ENCODE measurements around the gene NSDHL. TPM values are rescaled to one million over a fixed set of nuclear protein-coding genes. Genes with fewer than 3 reads are reported as not detected.

NSDHL gene
- total RNA-seq, 1 experiment from 2014 or later = 22.1 TPM

DNA sequence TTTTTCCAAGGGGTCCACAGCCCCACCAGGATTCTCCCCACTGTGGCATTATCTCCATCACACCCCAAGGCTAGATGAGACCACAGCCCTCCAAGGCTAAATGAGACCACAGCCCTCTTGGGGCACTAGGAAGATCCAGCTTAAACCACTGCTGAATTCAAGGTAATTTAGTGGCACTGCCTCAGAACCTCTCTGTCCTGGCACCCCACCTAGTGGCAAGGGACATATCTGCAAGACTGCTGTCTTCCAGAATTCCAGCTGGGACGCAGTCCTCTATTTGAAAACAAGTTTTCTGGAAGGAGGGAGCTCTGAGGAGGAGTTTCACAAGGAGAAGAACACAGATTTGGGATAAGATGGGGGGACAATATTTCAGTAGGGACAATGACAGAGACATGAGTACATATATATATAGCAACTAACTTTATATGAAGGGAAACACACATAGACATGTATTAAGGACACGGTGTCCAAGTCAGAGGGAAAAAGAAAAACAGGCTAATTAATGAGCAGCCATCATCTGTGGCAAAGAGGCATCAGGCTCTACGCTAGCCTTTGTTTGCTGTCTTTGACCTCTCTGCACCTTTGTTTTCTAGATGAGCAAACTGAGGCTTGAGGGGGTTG is 9.6 kb upstream of the NSDHL start:
- Histone ChIP-seq H3K79me2 (ENCODE audit: insufficient read depth, low read length) (no peaks in the 10 kb centered on the region), H4K20me1 (ENCODE audit: insufficient read depth) (no peaks in the 10 kb centered on the region), H2AFZ (ENCODE audit: low read depth, low read length, poor library complexity, severe bottlenecking) (no peak overlapping the region), H3K27ac (ENCODE audit: low read depth, low read length) (no peak overlapping the region), H3K4me2 (ENCODE audit: low read length) (no peak overlapping the region), H3K36me3 (ENCODE audit: control insufficient read depth in 1 of 2, insufficient read depth in 2 of 2, low read length in 2 of 2) (no peaks in the 10 kb centered on the region), H3K9ac (ENCODE audit: low read length) (no peak overlapping the region), H3K4me3 (replicated peaks in 1 of 2; ENCODE audit: low read depth in 1 of 2, low read length in 2 of 2) (no peak overlapping the region), H3K4me1 (ENCODE audit: control insufficient read depth in 1 of 2, insufficient read depth in 2 of 2, low read length in 2 of 2) (no peaks in the 10 kb centered on the region), H3K9me3 (ENCODE audit: control insufficient read depth in 1 of 2, insufficient read depth in 1 of 2, low read depth in 1 of 2, low read length in 2 of 2) (no peaks in the 10 kb centered on the region), H3K9me2 (ENCODE audit: insufficient read depth) (no peaks in the 10 kb centered on the region), H3K27me3 (ENCODE audit: insufficient read depth, low read length) (no peaks in the 10 kb centered on the region)
- ChIA-PET POLR2A (interaction anchor here (1.3 kb wide), 1 partner anchor 9 kb away, joined by 4 read pairs; the partner anchor contains the start of genes CETN2 and NSDHL), RAD21 (ENCODE audit: low non-redundant PET in 1 of 2, low total read pairs in 2 of 2, uncharacterized antibody in 2 of 2, unreplicated experiment in 2 of 2) (interaction anchor here in 1 of 2 experiments (0.8 kb wide), 1 partner anchor 10 kb away, joined by 3 read pairs; the partner anchor contains the start of genes CETN2 and NSDHL), CTCF (interaction anchor here (0.6 to 2.2 kb wide), 12 partner anchors 10 to 1071 kb away, joined by 3 to 10 read pairs (median 6); partner anchors contain the start of genes CETN2 and NSDHL)
- intact Hi-C loops (cut with micrococcal nuclease) = loop anchor here (1.0 to 2.0 kb wide), 2 partner anchors 176 to 1072 kb away; no protein-coding TSS in a partner anchor
- no TSS peak for BruUV-seq (replicated peaks)
- ATAC-seq = peak; percentile 83
- DNase-seq (ENCODE audit: low read depth, low spot score) = peak; percentile 18
- no peak for TF ChIP-seq SP1 (IDR thresholded peaks at IDR 0.05; ENCODE audit: low read depth)
- TF ChIP-seq RAD21 (IDR thresholded peaks at IDR 0.05; ENCODE audit: low read depth) = peak; percentile 69
- no peak for TF ChIP-seq TCF7L2 (IDR thresholded peaks at IDR 0.05; ENCODE audit: borderline replicate concordance, extremely low read depth, insufficient read depth, insufficient read length)
- TF ChIP-seq, protein P1, sequence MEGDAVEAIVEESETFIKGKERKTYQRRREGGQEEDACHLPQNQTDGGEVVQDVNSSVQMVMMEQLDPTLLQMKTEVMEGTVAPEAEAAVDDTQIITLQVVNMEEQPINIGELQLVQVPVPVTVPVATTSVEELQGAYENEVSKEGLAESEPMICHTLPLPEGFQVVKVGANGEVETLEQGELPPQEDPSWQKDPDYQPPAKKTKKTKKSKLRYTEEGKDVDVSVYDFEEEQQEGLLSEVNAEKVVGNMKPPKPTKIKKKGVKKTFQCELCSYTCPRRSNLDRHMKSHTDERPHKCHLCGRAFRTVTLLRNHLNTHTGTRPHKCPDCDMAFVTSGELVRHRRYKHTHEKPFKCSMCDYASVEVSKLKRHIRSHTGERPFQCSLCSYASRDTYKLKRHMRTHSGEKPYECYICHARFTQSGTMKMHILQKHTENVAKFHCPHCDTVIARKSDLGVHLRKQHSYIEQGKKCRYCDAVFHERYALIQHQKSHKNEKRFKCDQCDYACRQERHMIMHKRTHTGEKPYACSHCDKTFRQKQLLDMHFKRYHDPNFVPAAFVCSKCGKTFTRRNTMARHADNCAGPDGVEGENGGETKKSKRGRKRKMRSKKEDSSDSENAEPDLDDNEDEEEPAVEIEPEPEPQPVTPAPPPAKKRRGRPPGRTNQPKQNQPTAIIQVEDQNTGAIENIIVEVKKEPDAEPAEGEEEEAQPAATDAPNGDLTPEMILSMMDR (IDR thresholded peaks at IDR 0.05 in 2 of 3, conservative IDR thresholded peaks at IDR 0.05 in 1 of 3; ENCODE audit: borderline replicate concordance in 1 of 3, insufficient read depth in 1 of 3, low read depth in 2 of 3, low read length in 2 of 3) = peak; percentile 45 to 74 (median 68); a peak in 5 of 6 replicates
